Activated naive CD4-positive, alpha-beta T cell (primary cell): ENCODE measurements around the gene MAST1.
"Not testable (repeated sequence)": the region's sequence is repeated elsewhere in the genome, so short reads cannot be mapped to it uniquely, and the experiment has no call there.

Experiments
- DNase-seq, 4 experiments: peaks; one replicate each; lab custom pipeline; 2025; lab: John Stamatoyannopoulos, UW

The MAST1 gene

DNA sequence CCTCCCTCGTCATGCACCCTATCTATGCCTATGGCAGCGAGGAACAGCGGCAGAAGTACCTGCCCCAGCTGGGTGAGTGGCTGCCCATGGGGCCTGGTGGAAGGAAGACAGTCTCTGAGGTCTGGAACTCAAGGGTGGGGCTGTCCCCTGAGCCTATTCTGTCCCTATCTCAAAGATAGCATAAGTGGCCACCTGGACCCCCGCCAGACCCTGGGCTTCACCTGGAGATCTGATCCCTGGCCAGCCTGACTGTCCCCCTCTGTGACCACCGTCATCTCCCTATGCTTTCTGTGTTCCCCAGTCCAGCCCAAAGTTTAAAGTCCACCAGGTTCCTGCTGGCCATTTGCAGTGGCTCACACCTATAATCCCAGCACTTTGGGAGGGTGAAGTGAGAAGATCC, 55.3 kb downstream of the MAST1 start:
- DNase-seq = no peak

DNA sequence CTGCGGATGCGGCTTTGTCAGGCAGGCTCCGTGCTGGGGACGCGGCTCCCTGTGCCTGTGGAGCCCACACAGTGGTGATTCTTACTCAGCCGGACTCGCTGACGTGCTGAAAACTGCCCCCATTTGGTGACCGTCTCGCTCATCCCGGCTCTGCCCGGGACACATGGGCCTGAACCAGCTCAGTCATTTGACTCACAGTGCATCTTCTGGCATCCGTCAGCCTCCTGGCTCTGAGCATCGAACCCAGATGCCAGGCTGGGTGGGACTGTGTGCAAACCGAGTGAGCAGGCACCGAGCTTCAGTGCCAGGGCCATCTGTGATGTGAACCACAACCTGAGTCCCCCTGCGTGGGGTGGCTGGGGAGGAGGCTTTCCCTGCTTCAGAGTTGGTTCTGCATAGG, 58.1 kb downstream of the MAST1 start:
- no peak for DNase-seq

DNA sequence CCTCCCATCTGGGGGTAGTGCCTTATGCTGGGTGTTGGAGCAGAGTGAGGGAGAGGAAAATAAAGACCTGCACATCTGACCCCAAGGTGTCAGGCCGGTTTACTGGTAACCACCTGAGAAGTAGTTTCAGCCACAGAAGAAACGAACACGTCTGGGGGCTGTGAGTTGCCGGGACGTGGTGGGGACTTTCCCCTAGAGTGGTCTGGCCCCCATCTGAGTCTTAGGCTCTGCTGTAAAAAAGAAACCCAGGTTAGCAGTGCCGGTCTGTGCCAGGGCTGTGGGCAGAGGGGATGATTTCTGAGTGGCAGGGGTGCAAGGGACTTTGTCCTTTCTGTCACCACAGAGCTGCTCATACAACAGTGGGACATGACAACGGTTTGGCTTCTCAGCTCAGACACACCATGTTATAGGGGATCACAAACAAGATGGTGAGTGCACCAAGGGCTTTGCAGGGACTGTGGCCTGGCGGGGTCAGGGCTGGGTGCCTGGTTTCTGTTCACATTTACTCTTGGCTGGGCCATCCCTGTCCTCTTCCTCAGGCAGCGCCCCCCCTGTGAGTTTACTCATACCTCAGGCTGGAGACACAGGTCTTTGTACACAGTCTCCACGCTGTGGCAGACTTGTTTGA, 61.7 kb downstream of the MAST1 start:
- no peak for DNase-seq

DNA sequence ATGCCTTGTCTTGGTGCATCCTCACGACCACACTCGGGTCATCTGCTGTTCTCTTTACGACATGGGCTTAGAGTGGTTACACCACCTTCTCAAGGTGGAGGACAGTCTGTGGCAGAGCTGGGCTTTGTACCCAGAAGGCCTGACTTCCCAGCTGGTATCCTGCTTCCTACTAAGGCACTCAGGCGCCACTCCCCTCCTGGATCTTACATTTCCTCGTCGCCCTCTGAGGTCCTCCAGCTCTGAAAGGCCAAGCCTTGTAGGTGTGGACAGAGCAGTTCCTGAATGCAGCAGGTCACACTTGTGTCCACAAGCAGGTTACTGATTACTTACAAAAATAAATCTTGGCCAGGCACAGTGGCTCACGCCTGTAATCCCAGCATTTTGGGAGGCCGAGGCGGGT, 68.9 kb downstream of the MAST1 start:
- DNase-seq = no peak

DNA sequence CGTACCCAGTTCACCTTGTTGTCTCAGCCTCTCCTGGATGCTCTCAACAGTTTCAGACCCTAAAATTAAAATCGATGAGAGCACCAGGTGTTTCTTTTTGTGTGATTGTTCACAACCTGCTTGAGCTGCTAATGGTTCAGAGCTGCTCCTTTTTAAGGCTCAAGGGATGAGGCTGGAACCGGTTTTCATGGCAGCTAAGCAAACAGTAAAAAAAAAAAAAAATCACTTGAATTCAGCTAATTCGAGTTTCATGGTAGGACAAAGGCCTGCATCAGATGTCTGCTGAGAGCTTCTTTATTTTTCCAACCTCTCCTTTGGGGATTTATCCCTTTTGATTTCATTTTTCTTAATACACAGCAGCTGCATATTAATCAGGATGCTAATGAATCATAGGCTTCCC, 74.3 kb downstream of the MAST1 start:
- DNase-seq = no peak

DNA sequence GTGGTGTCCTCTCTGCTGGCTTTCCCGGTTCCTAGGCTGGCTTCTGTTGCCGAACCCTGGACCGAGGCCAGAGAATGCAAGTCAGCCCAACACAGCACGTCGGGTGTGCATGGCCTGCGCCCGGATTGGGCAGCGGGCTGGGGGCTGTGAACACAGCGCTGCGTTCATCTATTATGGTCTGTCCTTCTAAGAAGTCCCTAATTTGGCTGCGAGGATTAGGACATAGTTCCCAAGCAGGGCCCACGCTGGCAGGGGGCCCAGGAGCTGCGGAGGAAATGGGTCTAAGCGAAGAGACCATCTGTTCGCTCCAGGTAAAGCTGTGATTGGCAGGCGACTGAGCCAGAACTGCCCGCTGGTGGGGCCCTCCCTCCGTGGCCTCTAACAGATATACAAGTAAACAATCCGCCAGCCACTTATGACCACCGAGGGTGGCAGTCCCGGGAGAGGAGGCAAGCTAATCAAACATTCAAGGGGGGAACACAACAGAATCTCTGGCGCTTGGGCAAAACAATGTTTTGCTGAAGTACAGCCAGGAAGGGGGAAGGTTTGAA, 74.8 kb downstream of the MAST1 start:
- no peak for DNase-seq

DNA sequence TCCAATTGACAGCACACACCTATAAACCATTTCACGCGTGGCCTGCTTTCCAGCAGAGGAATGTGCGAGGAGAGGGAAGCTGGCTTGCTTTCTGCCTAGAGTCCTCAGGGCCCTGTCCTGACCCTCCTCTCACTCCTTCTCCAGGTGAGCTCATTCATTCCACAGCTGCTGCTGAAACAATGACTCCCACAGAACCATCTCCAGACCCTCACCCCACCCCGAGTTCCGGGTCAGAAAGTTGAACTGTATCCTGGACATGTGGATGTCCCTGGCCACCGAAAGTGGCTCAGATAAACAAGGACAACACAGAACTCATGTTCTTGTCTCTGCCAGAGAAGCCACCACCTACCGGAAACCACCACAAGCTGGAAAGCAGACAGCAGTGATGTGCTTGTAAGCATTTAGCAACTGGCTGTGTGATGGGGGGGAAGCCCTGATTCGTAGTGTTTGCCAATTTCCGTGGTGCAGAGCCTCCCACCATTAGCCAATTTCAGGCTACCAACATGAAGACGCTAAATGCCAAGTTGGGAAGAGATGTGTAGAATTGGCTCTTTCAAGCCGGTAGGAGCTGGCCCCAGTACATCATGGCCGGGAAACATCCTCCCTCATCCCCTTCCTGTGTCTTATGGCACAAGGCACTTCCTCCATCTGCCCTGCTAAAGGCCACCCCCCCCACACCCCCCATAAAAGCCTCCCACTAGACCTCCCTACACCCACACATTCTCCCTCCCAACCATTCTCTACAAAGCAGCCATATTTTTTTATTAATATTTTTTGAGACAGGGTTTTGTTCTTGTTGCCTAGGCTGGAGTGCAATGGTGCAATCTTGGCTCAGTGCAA, 75.8 kb downstream of the MAST1 start:
- DNase-seq = peak in 2 of 4 experiments; percentile 31 to 58

DNA sequence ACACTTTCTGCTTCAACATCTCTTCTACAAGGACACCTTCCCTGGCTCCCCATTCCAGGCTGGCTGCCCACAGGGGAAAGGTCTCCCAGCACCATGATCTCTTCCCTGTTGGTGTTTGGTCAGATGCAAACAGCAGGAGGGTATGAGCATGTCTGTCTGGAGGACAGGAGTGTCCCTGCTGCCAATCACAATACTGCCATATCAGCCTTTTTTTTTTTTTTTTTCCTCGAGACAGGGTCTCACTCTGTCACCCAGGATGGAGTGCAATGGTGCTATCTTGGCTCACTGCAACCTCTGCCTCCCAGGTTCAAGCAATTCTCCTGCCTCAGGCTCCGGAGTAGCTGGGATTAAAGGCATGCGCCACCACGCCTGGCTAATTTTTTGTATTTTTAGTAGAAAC, 77.5 kb downstream of the MAST1 start:
- not testable (repeated sequence) for DNase-seq

DNA sequence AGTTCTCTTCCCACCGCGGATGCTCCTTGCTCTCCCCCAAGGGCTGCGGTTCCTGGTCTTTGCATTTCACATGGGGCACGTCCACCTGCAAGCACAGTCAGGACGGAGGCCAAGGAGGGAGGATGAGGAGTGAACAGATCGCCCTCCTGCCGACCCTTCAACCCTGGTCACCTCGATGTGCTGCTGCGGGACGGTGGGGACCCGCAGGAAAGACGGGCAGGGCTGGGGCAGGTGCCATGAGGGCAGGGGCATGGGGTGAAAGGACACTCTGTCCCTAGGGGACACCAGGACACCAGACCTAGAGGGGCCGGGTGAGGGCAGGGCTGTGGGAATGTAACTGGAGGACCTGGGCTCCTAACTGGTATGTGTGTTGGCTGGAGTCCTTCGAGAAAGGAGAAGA, 79.9 kb downstream of the MAST1 start:
- no peak for DNase-seq

DNA sequence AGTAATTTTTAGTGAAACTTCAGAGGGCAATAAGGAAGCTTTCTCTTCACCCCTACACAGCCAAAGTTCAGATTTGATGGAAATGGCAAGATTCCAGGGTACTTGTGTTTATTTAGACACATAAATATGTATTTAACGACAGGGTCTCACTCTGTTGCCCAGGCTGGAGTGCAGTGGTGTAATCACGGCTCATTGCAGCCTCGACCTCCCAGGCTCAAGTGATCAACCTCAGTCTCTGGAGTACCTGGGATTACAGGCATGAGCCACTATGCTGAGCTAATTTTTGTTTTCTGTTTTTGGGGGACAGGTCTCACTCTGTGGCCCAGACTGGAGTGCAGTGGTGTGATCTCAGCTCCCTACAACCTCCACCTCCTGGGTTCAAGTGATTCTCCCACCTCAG, 82.7 kb downstream of the MAST1 start:
- DNase-seq = no peak

DNA sequence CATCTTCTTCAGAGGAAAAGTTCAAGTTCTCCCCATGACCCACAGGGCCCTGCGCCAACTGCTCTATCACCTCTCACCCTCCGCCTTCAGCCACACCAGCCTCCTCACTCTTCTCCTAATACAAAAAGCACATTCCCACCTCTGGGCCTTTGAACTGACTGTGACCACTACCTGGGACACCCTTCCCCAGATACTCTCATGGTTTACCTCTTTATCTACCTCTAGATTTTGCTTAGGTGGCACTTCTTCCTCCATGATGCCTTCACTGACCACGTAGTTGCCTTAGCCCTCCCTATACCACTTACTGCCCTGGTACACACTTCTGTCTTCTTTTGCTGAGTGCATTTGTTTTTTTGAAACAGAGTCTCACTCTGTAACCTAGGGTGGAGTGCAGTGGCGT, 84.6 kb downstream of the MAST1 start:
- no peak for DNase-seq
